ENCODE results near the gene CFAP251.

- TF ChIP-seq POLR2A (IDR thresholded peaks at IDR 0.05) (no peak), CTCF (IDR thresholded peaks at IDR 0.05) (no peak), POLR2AphosphoS5 (IDR thresholded peaks at IDR 0.05) (no peak)
Observed at GRCh38 chr12:122013136-122013535, 94.7 kb downstream of the CFAP251 start.

All from prostate gland (tissue), 2 donors.